ENCODE measurements around the gene MCTP1.

The MCTP1 gene

GRCh38 chr5:95027151-95027721 is 257.7 kb downstream of the MCTP1 start:
- no peak for TF ChIP-seq CTCF (IDR thresholded peaks at IDR 0.05; ENCODE audit: insufficient read depth, low read depth, low read length, missing control alignments)

GRCh38 chr5:95026718-95027117 is 258.2 kb downstream of the MCTP1 start:
- TF ChIP-seq CTCF (IDR thresholded peaks at IDR 0.05; ENCODE audit: insufficient read depth, low read depth, low read length, missing control alignments), result no peak
- H3K4me3 ChIP-seq (ENCODE audit: low read depth, low read length), result no peak overlapping the region
- DNase-seq (ENCODE audit: low read depth), result no peak

More at GRCh38 chr5:95027151-95027721, 257.7 kb downstream of the MCTP1 start:
- no peak overlapping the region for H3K4me3 ChIP-seq (ENCODE audit: low read depth, low read length)
- DNase-seq (ENCODE audit: low read depth), result peak; percentile 9

GRCh38 chr5:95022967-95023695 is 261.8 kb downstream of the MCTP1 start:
- TF ChIP-seq CTCF (IDR thresholded peaks at IDR 0.05; ENCODE audit: insufficient read depth, low read depth, low read length, missing control alignments), result no peak
- peak; percentile 66 for DNase-seq (ENCODE audit: low read depth)
- no peak overlapping the region for H3K4me3 ChIP-seq (ENCODE audit: low read depth, low read length)

- TF ChIP-seq CTCF (IDR thresholded peaks at IDR 0.05; ENCODE audit: insufficient read depth, low read depth, low read length, missing control alignments), result no peak
- DNase-seq (ENCODE audit: low read depth), result no peak
- no peak overlapping the region for H3K4me3 ChIP-seq (ENCODE audit: low read depth, low read length)
Observed at GRCh38 chr5:95020345-95020744, 264.5 kb downstream of the MCTP1 start.

DNA sequence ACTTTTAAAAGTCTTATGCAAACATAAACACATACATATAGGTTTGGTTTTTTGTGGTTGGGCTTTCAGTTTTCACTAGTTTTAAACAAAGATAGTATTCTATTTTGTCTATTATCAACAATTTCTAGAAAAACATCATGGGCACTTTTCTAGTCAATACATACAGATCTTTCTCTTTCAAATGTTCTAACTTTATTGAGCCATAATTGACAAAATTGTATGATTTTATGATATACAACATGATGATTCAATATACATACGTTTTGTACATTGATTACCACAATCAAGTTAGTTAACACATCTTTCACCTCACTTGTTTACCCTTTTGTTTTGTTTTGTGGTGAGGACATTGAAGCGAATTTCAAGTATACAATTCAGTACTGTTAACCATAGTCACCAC is 265.9 kb downstream of the MCTP1 start:
- TF ChIP-seq CTCF (IDR thresholded peaks at IDR 0.05; ENCODE audit: insufficient read depth, low read depth, low read length, missing control alignments), result no peak

GRCh38 chr5:95018511-95018910 is 266.4 kb downstream of the MCTP1 start:
- DNase-seq (ENCODE audit: low read depth), result no peak
- no peak for TF ChIP-seq CTCF (IDR thresholded peaks at IDR 0.05; ENCODE audit: insufficient read depth, low read depth, low read length, missing control alignments)
- no peak overlapping the region for H3K4me3 ChIP-seq (ENCODE audit: low read depth, low read length)

More for the DNA sequence above, 265.9 kb downstream of the MCTP1 start:
- no peak overlapping the region for H3K4me3 ChIP-seq (ENCODE audit: low read depth, low read length)
- DNase-seq (ENCODE audit: low read depth), result no peak
